ENCODE data around the gene SLC25A36. TPM values are rescaled to one million over a fixed set of nuclear protein-coding genes. Genes with fewer than 3 reads are reported as not detected.
"Not testable (repeated sequence)": the region's sequence is repeated elsewhere in the genome, so short reads cannot be mapped to it uniquely, and the experiment has no call there.

Gene SLC25A36
- total RNA-seq, 1 donor from 2014 or later = 56.0 TPM

DNA sequence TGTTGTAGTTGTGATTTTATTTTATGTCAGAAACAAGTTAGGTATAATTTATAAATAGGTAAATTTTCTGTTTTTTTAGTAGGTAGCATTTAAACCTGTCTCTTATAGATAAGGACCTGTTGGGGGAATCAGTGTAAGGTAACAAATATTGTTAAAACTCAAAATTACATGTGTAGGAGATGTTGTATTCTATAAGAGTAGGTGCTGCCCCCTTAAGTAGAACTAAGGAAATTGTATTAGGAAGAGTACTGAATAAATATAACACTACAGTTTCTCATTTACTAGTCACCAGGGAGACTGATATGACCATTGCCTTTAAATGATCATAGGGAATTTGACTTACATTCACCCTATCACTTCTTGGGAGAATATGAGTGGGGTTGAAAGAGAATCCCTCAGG, 31.2 kb downstream of the SLC25A36 start:
- TF ChIP-seq POLR2AphosphoS5 (IDR thresholded peaks at IDR 0.05; ENCODE audit: insufficient read depth in 1 of 2, low read depth in 1 of 2) (no peak), POLR2A (IDR thresholded peaks at IDR 0.05) (no peak)
- TF ChIP-seq, protein P1, sequence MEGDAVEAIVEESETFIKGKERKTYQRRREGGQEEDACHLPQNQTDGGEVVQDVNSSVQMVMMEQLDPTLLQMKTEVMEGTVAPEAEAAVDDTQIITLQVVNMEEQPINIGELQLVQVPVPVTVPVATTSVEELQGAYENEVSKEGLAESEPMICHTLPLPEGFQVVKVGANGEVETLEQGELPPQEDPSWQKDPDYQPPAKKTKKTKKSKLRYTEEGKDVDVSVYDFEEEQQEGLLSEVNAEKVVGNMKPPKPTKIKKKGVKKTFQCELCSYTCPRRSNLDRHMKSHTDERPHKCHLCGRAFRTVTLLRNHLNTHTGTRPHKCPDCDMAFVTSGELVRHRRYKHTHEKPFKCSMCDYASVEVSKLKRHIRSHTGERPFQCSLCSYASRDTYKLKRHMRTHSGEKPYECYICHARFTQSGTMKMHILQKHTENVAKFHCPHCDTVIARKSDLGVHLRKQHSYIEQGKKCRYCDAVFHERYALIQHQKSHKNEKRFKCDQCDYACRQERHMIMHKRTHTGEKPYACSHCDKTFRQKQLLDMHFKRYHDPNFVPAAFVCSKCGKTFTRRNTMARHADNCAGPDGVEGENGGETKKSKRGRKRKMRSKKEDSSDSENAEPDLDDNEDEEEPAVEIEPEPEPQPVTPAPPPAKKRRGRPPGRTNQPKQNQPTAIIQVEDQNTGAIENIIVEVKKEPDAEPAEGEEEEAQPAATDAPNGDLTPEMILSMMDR (IDR thresholded peaks at IDR 0.05) = no peak
- Histone ChIP-seq H3K36me3 (peaks cover 0 to 24% of the 10 kb centered on the region in 2 donors), H3K9me3 (no peaks in the 10 kb centered on the region), H3K4me3 (no peak overlapping the region), H3K4me1 (no peaks in the 10 kb centered on the region), H3K27me3 (no peaks in the 10 kb centered on the region), H3K27ac (no peak overlapping the region)
- no peak for DNase-seq (ENCODE audit: extremely low spot score in 2 of 2)
- intact Hi-C loops (cut with DNase I) = no loop called here

DNA sequence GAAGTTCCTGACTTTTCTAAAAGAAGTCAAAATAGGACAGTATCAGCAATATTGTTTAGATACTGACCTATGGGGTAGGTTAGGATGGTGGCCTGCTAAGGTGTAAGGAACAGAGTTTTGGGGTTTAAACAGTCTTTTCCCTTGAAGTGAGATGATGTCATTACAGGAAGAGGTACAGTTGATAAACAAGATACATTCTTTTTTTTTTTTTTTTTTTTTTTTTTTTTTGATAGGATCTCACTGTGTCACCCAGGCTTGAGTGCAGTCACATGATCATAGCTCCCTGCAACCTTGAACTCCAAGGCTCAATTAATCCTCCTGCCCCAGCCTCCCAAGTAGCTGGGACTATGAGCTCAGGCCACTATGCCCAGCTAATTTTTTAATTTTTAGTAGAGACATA, 33.3 kb downstream of the SLC25A36 start:
- Histone ChIP-seq H3K27ac (no peak overlapping the region), H3K4me3 (no peak overlapping the region), H3K36me3 (peaks cover 0 to 24% of the 10 kb centered on the region in 2 donors), H3K27me3 (no peaks in the 10 kb centered on the region), H3K9me3 (no peaks in the 10 kb centered on the region), H3K4me1 (no peaks in the 10 kb centered on the region)
- TF ChIP-seq, protein P1 (IDR thresholded peaks at IDR 0.05) = no peak
- TF ChIP-seq POLR2AphosphoS5 (IDR thresholded peaks at IDR 0.05; ENCODE audit: insufficient read depth in 1 of 2, low read depth in 1 of 2) (no peak), POLR2A (IDR thresholded peaks at IDR 0.05) (no peak)
- intact Hi-C loops (cut with DNase I) = no loop called here
- DNase-seq (ENCODE audit: extremely low spot score in 2 of 2) = no peak

DNA sequence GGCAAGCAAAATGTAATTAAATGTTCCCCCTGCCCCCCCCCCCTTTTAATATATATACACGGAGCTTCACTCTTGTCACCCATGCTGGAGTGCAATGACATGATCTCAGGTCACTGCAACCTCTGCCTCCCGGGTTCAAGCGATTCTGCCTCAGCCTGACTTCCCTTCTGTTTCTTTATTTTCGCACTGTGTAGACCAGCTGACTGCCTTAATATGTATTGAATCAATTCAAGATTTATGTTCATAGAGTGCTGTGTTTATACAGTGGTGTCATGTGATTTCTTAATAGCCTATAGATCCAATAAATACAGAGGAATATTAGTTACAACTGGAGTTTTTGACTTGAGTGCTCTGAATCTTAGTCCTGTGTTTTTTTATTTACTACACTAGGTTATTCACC, 39.0 kb downstream of the SLC25A36 start:
- H3K4me3 ChIP-seq = no peak overlapping the region
- no peak overlapping the region for H3K27ac ChIP-seq
- DNase-seq (ENCODE audit: extremely low spot score in 2 of 2) = no peak
- H3K4me1 ChIP-seq = no peaks in the 10 kb centered on the region
- intact Hi-C loops (cut with DNase I) = no loop called here
- H3K27me3 ChIP-seq = no peaks in the 10 kb centered on the region
- TF ChIP-seq, protein P1 (IDR thresholded peaks at IDR 0.05) = no peak
- TF ChIP-seq POLR2AphosphoS5 (IDR thresholded peaks at IDR 0.05; ENCODE audit: insufficient read depth in 1 of 2, low read depth in 1 of 2) (no peak), POLR2A (IDR thresholded peaks at IDR 0.05) (no peak)
- H3K36me3 ChIP-seq = peaks cover 0 to 13% of the 10 kb centered on the region in 2 donors
- no peaks in the 10 kb centered on the region for H3K9me3 ChIP-seq

DNA sequence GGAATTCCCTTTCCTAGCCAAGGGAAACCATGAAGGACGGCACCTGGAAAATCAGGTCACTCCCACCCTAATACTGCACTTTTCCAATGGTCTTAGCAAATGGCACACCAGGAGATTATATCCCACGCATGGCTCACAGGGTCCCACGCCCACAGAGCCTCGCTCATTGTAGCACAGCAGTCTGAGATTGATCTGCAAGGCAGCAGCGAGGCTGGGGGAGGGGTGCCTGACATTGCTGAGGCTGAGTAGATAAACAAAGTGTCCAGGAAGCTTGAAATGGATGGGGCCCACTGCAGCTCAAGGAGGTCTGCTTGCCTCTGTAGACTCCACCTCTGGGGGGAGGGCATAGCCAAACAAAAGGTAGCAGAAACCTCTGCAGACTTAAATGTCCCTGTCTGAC, 46.2 kb downstream of the SLC25A36 start:
- H3K36me3 ChIP-seq; H3K4me1 ChIP-seq; H3K27me3 ChIP-seq; intact Hi-C loops (cut with DNase I); H3K9me3 ChIP-seq; H3K4me3 ChIP-seq; H3K27ac ChIP-seq; DNase-seq (ENCODE audit: extremely low spot score in 2 of 2): not testable (repeated sequence)

DNA sequence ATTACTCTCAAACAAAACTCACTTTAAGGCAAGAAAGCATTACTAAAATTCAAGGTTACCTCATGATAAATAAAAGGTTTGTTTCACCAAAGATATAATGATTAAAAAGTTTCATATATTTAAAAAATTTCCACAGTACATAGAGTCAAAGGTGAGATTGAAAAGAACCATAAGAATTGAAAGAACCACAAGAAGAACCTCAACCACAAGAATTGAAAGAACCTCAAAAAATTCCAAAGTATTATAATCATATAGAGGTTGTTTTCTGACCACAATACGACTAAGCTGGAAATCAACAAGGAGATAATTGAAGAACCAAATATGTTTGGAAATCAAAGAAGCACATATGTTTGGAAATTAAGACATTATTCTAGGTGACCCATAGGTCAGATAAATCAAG, 52.7 kb downstream of the SLC25A36 start:
- DNase-seq (ENCODE audit: extremely low spot score in 2 of 2) = no peak
- Histone ChIP-seq H3K4me3 (no peak overlapping the region), H3K36me3 (no peaks in the 10 kb centered on the region), H3K4me1 (no peaks in the 10 kb centered on the region), H3K27me3 (no peaks in the 10 kb centered on the region), H3K9me3 (no peaks in the 10 kb centered on the region), H3K27ac (no peak overlapping the region)
- no peak for TF ChIP-seq POLR2AphosphoS5 (IDR thresholded peaks at IDR 0.05; ENCODE audit: insufficient read depth in 1 of 2, low read depth in 1 of 2)
- TF ChIP-seq, protein P1 (IDR thresholded peaks at IDR 0.05) = no peak
- no peak for TF ChIP-seq POLR2A (IDR thresholded peaks at IDR 0.05)
- intact Hi-C loops (cut with DNase I) = no loop called here

DNA sequence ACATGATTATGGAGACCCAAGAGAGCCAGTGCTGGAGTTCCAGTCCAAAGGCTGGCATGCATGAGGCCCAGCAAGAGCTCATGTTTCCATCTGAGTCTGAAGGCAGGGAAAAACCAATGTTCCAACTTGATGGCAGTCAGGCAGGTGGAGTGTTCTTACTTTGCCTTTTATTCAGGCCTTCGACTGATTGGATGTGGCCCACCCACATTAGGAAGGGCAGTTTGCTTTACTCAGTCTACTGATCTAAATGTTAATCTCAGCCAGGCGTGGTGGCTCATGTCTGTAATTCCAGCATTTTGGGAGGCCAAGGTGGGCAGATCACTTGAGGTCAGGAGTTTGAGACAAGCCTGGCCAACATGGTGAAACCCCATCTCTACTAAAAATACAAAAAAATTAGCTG, 53.2 kb downstream of the SLC25A36 start:
- intact Hi-C loops (cut with DNase I); H3K4me1 ChIP-seq; H3K4me3 ChIP-seq; H3K27me3 ChIP-seq; H3K27ac ChIP-seq; H3K36me3 ChIP-seq; DNase-seq (ENCODE audit: extremely low spot score in 2 of 2); H3K9me3 ChIP-seq: not testable (repeated sequence)

All from vagina (tissue), 2 donors.